Measurements from ENCODE around the gene MAGI1. TPM values are rescaled to one million over a fixed set of nuclear protein-coding genes. Genes with fewer than 3 reads are reported as not detected.
A peak's percentile ranks its signal among the peaks of the same experiment; 100 is the strongest.

MAGI1 gene
- total RNA-seq, 1 experiment from 2014 or later = 38.6 TPM

- TF ChIP-seq REST (IDR thresholded peaks at IDR 0.05; ENCODE audit: low read depth) (no peak), EZH2phosphoT487 (IDR thresholded peaks at IDR 0.05; ENCODE audit: borderline replicate concordance) (no peak), CEBPB (IDR thresholded peaks at IDR 0.05; ENCODE audit: low read depth) (peak; percentile 77), ELF1 (IDR thresholded peaks at IDR 0.05; ENCODE audit: borderline replicate concordance, low read depth) (no peak), ATF3 (IDR thresholded peaks at IDR 0.05) (no peak), RAD21 (IDR thresholded peaks at IDR 0.05; ENCODE audit: low read depth) (peak; percentile 36), CTCF (IDR thresholded peaks at IDR 0.05 in 2 of 3, conservative IDR thresholded peaks at IDR 0.05 in 1 of 3; ENCODE audit: borderline replicate concordance in 1 of 3, insufficient read depth in 1 of 3, low read depth in 2 of 3, low read length in 2 of 3) (no peak), EZH2 (IDR thresholded peaks at IDR 0.05) (no peak), TCF7L2 (IDR thresholded peaks at IDR 0.05; ENCODE audit: borderline replicate concordance, extremely low read depth, insufficient read depth, insufficient read length) (peak; percentile 27), JUND (IDR thresholded peaks at IDR 0.05) (peak; percentile 84)
These were observed 82.8 kb downstream of the MAGI1 start (continued) for GRCh38 chr3:65955792-65956477.
